ENCODE data around the gene SHMT1. TPM values are rescaled to one million over a fixed set of nuclear protein-coding genes. Genes with fewer than 3 reads are reported as not detected.

The SHMT1 gene
- total and polyA plus RNA-seq, 7 donors = 8.3 to 20.8 (median 14.2) TPM

DNA sequence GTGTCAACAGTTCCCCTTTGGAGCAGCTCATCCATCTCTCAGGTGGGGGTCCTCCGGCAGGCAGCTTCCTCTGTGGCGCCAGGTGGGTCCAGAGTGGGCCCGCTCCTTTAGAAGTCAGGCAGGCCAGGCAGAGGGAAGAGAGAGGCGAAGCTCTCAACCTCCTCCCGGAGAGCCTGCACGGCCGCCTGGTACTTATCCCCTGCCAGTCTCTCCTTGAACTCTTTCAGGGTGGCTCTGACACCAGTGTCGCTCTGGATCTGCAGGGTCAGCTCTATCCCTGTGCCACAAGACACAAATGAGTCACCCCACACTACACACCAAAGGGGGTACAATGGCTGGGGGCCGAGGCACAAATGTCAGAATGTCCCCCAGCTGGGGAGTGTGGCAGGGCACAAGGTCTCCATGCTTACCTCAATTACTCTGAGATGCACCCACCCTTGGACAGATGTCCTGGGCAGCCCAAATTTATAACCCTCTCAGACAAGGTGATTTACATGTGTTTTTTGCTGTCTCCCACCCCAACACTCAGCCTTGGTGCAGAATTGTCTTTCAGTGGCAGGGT lies 34.6 kb downstream of the SHMT1 start:
- ATAC-seq (no peak), DNase-seq (no peak)
- Histone ChIP-seq H3K9me3 (no peaks in the 10 kb centered on the region), H3K36me3 (ENCODE audit: insufficient read depth in 1 of 2, low read depth in 1 of 2) (peaks cover 6 to 97% of the 10 kb centered on the region in 2 donors), H3K4me1 (no peaks in the 10 kb centered on the region), H3K27me3 (ENCODE audit: insufficient read depth in 3 of 3, low read length in 2 of 3) (no peaks in the 10 kb centered on the region), H3K4me3 (no peak overlapping the region), H3K27ac (no peak overlapping the region)
- WGBS, 3 donors = 83 to 93% (median 93%) methylated on average over 9 of the region's 9 CpGs
- intact Hi-C loops (cut with DNase I) = no loop called here
- no peak for TF ChIP-seq CTCF (IDR thresholded peaks at IDR 0.05)

- intact Hi-C loops (cut with DNase I) = no loop called here
- H3K4me1 ChIP-seq = no peaks in the 10 kb centered on the region
- TF ChIP-seq CTCF (IDR thresholded peaks at IDR 0.05) = no peak
- H3K27me3 ChIP-seq (ENCODE audit: insufficient read depth in 3 of 3, low read length in 2 of 3) = no peaks in the 10 kb centered on the region
- H3K9me3 ChIP-seq = no peaks in the 10 kb centered on the region
- H3K4me3 ChIP-seq = no peak overlapping the region
- no peak overlapping the region for H3K27ac ChIP-seq
- DNase-seq (no peak), ATAC-seq (no peak)
- H3K36me3 ChIP-seq (ENCODE audit: insufficient read depth in 1 of 2, low read depth in 1 of 2) = peaks cover 4 to 98% of the 10 kb centered on the region in 2 donors
- 89 to 94% (median 90%) methylated on average over 10 of the region's 10 CpGs for WGBS, 3 donors
Measured at GRCh38 chr17:18327556-18327955, 35.8 kb downstream of the SHMT1 start.

DNA sequence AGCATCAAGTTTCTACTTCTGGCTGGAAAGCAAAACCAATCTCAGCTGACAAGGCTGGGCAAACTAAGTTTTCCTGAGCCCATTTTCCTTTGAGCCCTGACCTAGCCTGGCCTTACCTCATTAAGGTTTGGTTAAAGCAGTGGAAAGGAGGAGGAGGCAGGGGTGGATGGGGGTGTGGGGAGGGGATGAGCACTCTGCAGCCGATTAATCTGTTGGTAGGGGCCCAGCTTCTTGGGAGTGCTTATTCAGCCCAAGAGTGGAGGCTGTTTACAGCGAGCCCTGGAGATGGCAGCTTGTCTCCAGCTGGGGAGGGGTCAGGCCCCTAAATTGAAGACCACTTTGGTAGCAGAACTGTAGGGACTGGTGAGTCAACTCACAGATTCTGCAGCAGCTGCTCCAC lies 36.3 kb downstream of the SHMT1 start:
- ATAC-seq = no peak
- TF ChIP-seq CTCF (IDR thresholded peaks at IDR 0.05) = no peak
- Histone ChIP-seq H3K4me3 (no peak overlapping the region), H3K27ac (no peak overlapping the region), H3K36me3 (ENCODE audit: insufficient read depth in 1 of 2, low read depth in 1 of 2) (peaks cover 4 to 98% of the 10 kb centered on the region in 2 donors), H3K4me1 (no peaks in the 10 kb centered on the region), H3K27me3 (ENCODE audit: insufficient read depth in 3 of 3, low read length in 2 of 3) (no peaks in the 10 kb centered on the region), H3K9me3 (no peaks in the 10 kb centered on the region)
- intact Hi-C loops (cut with DNase I) = no loop called here
- 50 to 74% (median 60%) methylated on average over 2 of the region's 2 CpGs for WGBS, 3 donors
- DNase-seq = no peak

- no peak overlapping the region for H3K27ac ChIP-seq
- ATAC-seq (no peak), DNase-seq (no peak)
- H3K36me3 ChIP-seq (ENCODE audit: insufficient read depth in 1 of 2, low read depth in 1 of 2) = peaks cover 4 to 94% of the 10 kb centered on the region in 2 donors
- no peaks in the 10 kb centered on the region for H3K9me3 ChIP-seq
- TF ChIP-seq CTCF (IDR thresholded peaks at IDR 0.05) = no peak
- intact Hi-C loops (cut with DNase I) = no loop called here
- WGBS, 3 donors = 83 to 91% (median 85%) methylated on average over 6 of the region's 6 CpGs
- no peak overlapping the region for H3K4me3 ChIP-seq
- H3K4me1 ChIP-seq = no peaks in the 10 kb centered on the region
- H3K27me3 ChIP-seq (ENCODE audit: insufficient read depth in 3 of 3, low read length in 2 of 3) = no peaks in the 10 kb centered on the region
Measured at GRCh38 chr17:18326572-18326971, 36.8 kb downstream of the SHMT1 start.

GRCh38 chr17:18326039-18326438 lies 37.3 kb downstream of the SHMT1 start:
- no peak for TF ChIP-seq CTCF (IDR thresholded peaks at IDR 0.05)
- WGBS, 3 donors = 94 to 98% (median 96%) methylated on average over 2 of the region's 2 CpGs
- DNase-seq = no peak
- Histone ChIP-seq H3K9me3 (no peaks in the 10 kb centered on the region), H3K4me1 (no peaks in the 10 kb centered on the region), H3K27ac (no peak overlapping the region), H3K36me3 (ENCODE audit: insufficient read depth in 1 of 2, low read depth in 1 of 2) (peaks cover 4 to 93% of the 10 kb centered on the region in 2 donors), H3K4me3 (no peak overlapping the region), H3K27me3 (ENCODE audit: insufficient read depth in 3 of 3, low read length in 2 of 3) (no peaks in the 10 kb centered on the region)
- intact Hi-C loops (cut with DNase I) = no loop called here
- ATAC-seq = no peak
